CD4-positive, CD25-positive, alpha-beta regulatory T cell (primary cell): ENCODE data around the gene ODC1. TPM values are rescaled to one million over a fixed set of nuclear protein-coding genes. Genes with fewer than 3 reads are reported as not detected.

ENCODE experiments used
- ATAC-seq, 2 donors: fragments of 150-1000 bp; cut with Tn5 transposase; one replicate each; pipeline ENCODE4 v1.10.0; 2021; ENCODE audit warnings: low read depth in 2 of 2, moderate number of reproducible peaks in 2 of 2, moderate library complexity in 1 of 2
- DNase-seq, 3 donors: peaks; one replicate each; pipeline versions ENCODE4 v3.0.0 to v3.0.0-alpha.2; 2012 to 2022; ENCODE audit warnings: mixed read lengths in 1 of 3
- H3K27ac ChIP-seq: one replicate; pipeline ENCODE4 v1.7.0; 2013; ENCODE audit warnings: mild to moderate bottlenecking, low read length; ENCODE audit not compliant: insufficient read depth, poor library complexity, severe bottlenecking
- H3K27me3 ChIP-seq: one replicate; pipeline ENCODE4 v1.7.0; 2013; ENCODE audit warnings: low read length; ENCODE audit not compliant: control insufficient read depth, insufficient read depth
- H3K36me3 ChIP-seq: one replicate; pipeline ENCODE4 v1.7.0; 2013; ENCODE audit warnings: mild to moderate bottlenecking, low read length, moderate library complexity; ENCODE audit not compliant: control insufficient read depth, insufficient read depth
- H3K4me1 ChIP-seq: 2 replicates; pipeline ENCODE4 v1.7.0; 2013; ENCODE audit warnings: mild to moderate bottlenecking, low read length; ENCODE audit not compliant: insufficient read depth, control insufficient read depth, poor library complexity, severe bottlenecking
- H3K4me3 ChIP-seq: one replicate; pipeline ENCODE4 v1.7.0; 2013; ENCODE audit warnings: low read depth, mild to moderate bottlenecking, low read length, moderate library complexity
- H3K9me3 ChIP-seq, 2 experiments: 1 replicate in 1 of 2; 2 replicates in 1 of 2; pipeline ENCODE4 v1.7.0; 2013; ENCODE audit warnings: low read length in 2 of 2, mild to moderate bottlenecking in 1 of 2, moderate library complexity in 1 of 2; ENCODE audit not compliant: control insufficient read depth in 2 of 2
- H3K27ac Mint-ChIP-seq, 3 donors: one replicate each; pipeline ENCODE4 v1.8.0; 2020 to 2022; ENCODE audit warnings: mild to moderate bottlenecking in 3 of 3, mixed read lengths in 3 of 3, moderate library complexity in 2 of 3
- H3K27me3 Mint-ChIP-seq: one replicate; pipeline ENCODE4 v1.8.0; 2022; ENCODE audit warnings: mild to moderate bottlenecking, mixed read lengths
- H3K36me3 Mint-ChIP-seq: one replicate; pipeline ENCODE4 v1.8.0; 2020; ENCODE audit warnings: mixed read lengths
- H3K4me1 Mint-ChIP-seq, 4 donors: one replicate each; pipeline ENCODE4 v1.8.0; 2020 to 2022; ENCODE audit warnings: mixed read lengths in 4 of 4, mild to moderate bottlenecking in 1 of 4
- H3K4me3 Mint-ChIP-seq, 4 donors: one replicate each; pipeline ENCODE4 v1.8.0; 2020 to 2022; ENCODE audit warnings: mild to moderate bottlenecking in 4 of 4, mixed read lengths in 4 of 4, moderate library complexity in 3 of 4
- H3K9me3 Mint-ChIP-seq, 7 donors: one replicate each; pipeline ENCODE4 v1.8.0; 2020 to 2022; ENCODE audit warnings: mixed read lengths in 7 of 7, mild to moderate bottlenecking in 3 of 7, moderate library complexity in 2 of 7
- polyA plus RNA-seq, 4 donors: library from polyadenylated mRNA; unstranded; fragments of 300-500 nt; fragmentation: Illumina TruSeq; gene quantifications; one replicate each; pipeline ENCODE4 v1.2.3, GENCODE V29; 2021
- total RNA-seq: library from RNA; stranded (reverse); gene quantifications from one replicate; pipeline ENCODE4 v1.2.3, GENCODE V29; 2022

Gene ODC1
- total and polyA plus RNA-seq, 5 donors from 2014 or later, result 74.1 to 113 (median 102) TPM

GRCh38 chr2:10407841-10408648, 40.1 kb downstream of the ODC1 start:
- DNase-seq, result peak; percentile 21 to 76 (median 29)
- no peaks in the 10 kb centered on the region for H3K27me3 Mint-ChIP-seq
- peaks cover 10 to 39% (median 28%) of the 10 kb centered on the region in 4 donors for H3K4me1 Mint-ChIP-seq
- no peaks in the 10 kb centered on the region for H3K9me3 ChIP-seq
- peaks cover 16% of the 10 kb centered on the region for H3K36me3 ChIP-seq
- peak overlapping the region; percentile 60 for H3K27ac ChIP-seq
- peak overlapping the region; percentile 87 for H3K4me3 ChIP-seq
- peak overlapping the region; percentile 3 to 92 (median 86) for H3K4me3 Mint-ChIP-seq
- H3K4me1 ChIP-seq, result peaks cover 30% of the 10 kb centered on the region
- peak overlapping the region; percentile 76 to 93 (median 89) for H3K27ac Mint-ChIP-seq
- no peaks in the 10 kb centered on the region for H3K27me3 ChIP-seq
- peak; percentile 67 to 75 for ATAC-seq
- peaks cover 5% of the 10 kb centered on the region for H3K36me3 Mint-ChIP-seq
- H3K9me3 Mint-ChIP-seq, result no peaks in the 10 kb centered on the region

DNA sequence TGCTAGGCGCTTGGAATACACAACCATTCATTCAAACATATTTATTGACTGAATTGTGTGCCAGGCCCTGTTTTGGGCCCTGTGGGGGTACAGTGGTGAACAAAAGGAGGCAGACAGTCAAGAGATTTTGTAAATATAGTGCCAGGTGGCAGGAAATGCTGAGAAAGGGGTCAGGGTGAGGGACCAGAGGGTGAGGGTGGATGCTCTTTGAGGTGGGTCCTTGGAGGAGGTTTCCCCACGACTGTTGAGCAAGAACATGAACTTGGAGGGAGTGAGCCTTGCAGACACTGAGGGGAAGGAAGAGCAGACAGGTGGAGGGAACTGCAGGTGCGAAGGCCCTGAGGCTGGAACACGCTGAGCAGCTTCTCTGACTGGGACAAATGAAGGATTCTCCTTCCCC, 40.7 kb downstream of the ODC1 start:
- peak overlapping the region; percentile 76 to 93 (median 89) for H3K27ac Mint-ChIP-seq
- peaks cover 9% of the 10 kb centered on the region for H3K36me3 Mint-ChIP-seq
- no peaks in the 10 kb centered on the region for H3K27me3 ChIP-seq
- H3K27ac ChIP-seq, result peak overlapping the region; percentile 60
- no peaks in the 10 kb centered on the region for H3K27me3 Mint-ChIP-seq
- no peak for ATAC-seq
- peaks cover 30% of the 10 kb centered on the region for H3K4me1 ChIP-seq
- H3K4me3 ChIP-seq, result peak overlapping the region; percentile 87
- H3K4me3 Mint-ChIP-seq, result peak overlapping the region; percentile 3 to 92 (median 86)
- peaks cover 10 to 44% (median 29%) of the 10 kb centered on the region in 4 donors for H3K4me1 Mint-ChIP-seq
- peaks cover 16% of the 10 kb centered on the region for H3K36me3 ChIP-seq
- peak in 1 of 3 donors; percentile 26 for DNase-seq
- no peaks in the 10 kb centered on the region for H3K9me3 ChIP-seq
- no peaks in the 10 kb centered on the region for H3K9me3 Mint-ChIP-seq

GRCh38 chr2:10406491-10407188, 41.5 kb downstream of the ODC1 start:
- peaks cover 32% of the 10 kb centered on the region for H3K4me1 ChIP-seq

DNA sequence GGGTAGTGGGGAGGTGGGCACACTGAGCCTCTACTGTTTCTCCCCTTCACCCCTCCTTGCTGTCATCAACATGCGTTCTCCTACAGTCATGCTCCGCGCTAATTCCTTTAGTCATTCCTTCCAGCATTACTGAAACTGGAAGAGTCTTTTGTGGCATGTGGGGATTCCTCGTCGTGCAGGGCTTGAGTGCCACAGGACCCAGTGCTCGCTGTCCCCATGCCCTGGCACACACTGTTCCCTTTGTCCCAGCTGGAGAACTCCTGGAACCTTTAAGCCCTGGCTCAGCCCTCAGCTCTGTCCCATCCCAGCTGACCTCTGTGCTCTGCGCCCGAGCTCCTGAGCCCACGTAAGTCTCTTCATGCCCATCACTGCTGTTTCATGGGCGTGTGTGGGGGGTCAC, 42.1 kb downstream of the ODC1 start:
- no peaks in the 10 kb centered on the region for H3K27me3 Mint-ChIP-seq
- Histone ChIP-seq H3K9me3 (no peaks in the 10 kb centered on the region), H3K4me1 (peaks cover 38% of the 10 kb centered on the region), H3K36me3 (peaks cover 8% of the 10 kb centered on the region), H3K27me3 (no peaks in the 10 kb centered on the region), H3K27ac (no peak overlapping the region), H3K4me3 (no peak overlapping the region)
- H3K36me3 Mint-ChIP-seq, result peaks cover 13% of the 10 kb centered on the region
- H3K27ac Mint-ChIP-seq, result no peak overlapping the region
- DNase-seq (no peak), ATAC-seq (no peak)
- H3K4me3 Mint-ChIP-seq, result peak overlapping the region in 1 of 4 donors; percentile 24
- no peaks in the 10 kb centered on the region for H3K9me3 Mint-ChIP-seq
- H3K4me1 Mint-ChIP-seq, result peaks cover 10 to 56% (median 33%) of the 10 kb centered on the region in 4 donors

More at GRCh38 chr2:10406491-10407188, 41.5 kb downstream of the ODC1 start:
- Mint-ChIP-seq H3K9me3 (no peaks in the 10 kb centered on the region), H3K4me1 (peaks cover 10 to 51% (median 29%) of the 10 kb centered on the region in 4 donors), H3K27me3 (no peaks in the 10 kb centered on the region), H3K36me3 (peaks cover 9% of the 10 kb centered on the region), H3K27ac (peak overlapping the region in 2 of 3 donors; percentile 89 to 93), H3K4me3 (peak overlapping the region in 2 of 4 donors; percentile 3 to 8)
- H3K27me3 ChIP-seq, result no peaks in the 10 kb centered on the region
- no peak overlapping the region for H3K27ac ChIP-seq
- no peaks in the 10 kb centered on the region for H3K9me3 ChIP-seq
- no peak overlapping the region for H3K4me3 ChIP-seq
- no peak for ATAC-seq
- H3K36me3 ChIP-seq, result peaks cover 11% of the 10 kb centered on the region
- DNase-seq, result no peak

- Mint-ChIP-seq H3K36me3 (peaks cover 13% of the 10 kb centered on the region), H3K9me3 (no peaks in the 10 kb centered on the region), H3K27ac (no peak overlapping the region), H3K27me3 (no peaks in the 10 kb centered on the region), H3K4me1 (peaks cover 10 to 60% (median 35%) of the 10 kb centered on the region in 4 donors), H3K4me3 (no peak overlapping the region)
- H3K9me3 ChIP-seq, result no peaks in the 10 kb centered on the region
- H3K36me3 ChIP-seq, result peaks cover 8% of the 10 kb centered on the region
- ATAC-seq (no peak), DNase-seq (no peak)
- no peaks in the 10 kb centered on the region for H3K27me3 ChIP-seq
- H3K4me3 ChIP-seq, result no peak overlapping the region
- no peak overlapping the region for H3K27ac ChIP-seq
- H3K4me1 ChIP-seq, result peaks cover 43% of the 10 kb centered on the region
Observed at GRCh38 chr2:10405448-10405847, 42.7 kb downstream of the ODC1 start.

- Mint-ChIP-seq H3K9me3 (no peaks in the 10 kb centered on the region), H3K36me3 (peaks cover 13% of the 10 kb centered on the region), H3K4me3 (no peak overlapping the region), H3K4me1 (peaks cover 10 to 66% (median 36%) of the 10 kb centered on the region in 4 donors), H3K27ac (peak overlapping the region in 1 of 3 donors; percentile 15), H3K27me3 (no peaks in the 10 kb centered on the region)
- H3K36me3 ChIP-seq, result peaks cover 9% of the 10 kb centered on the region
- peaks cover 47% of the 10 kb centered on the region for H3K4me1 ChIP-seq
- DNase-seq, result no peak
- H3K27me3 ChIP-seq, result no peaks in the 10 kb centered on the region
- H3K4me3 ChIP-seq, result no peak overlapping the region
- no peak overlapping the region for H3K27ac ChIP-seq
- H3K9me3 ChIP-seq, result no peaks in the 10 kb centered on the region
- ATAC-seq, result no peak
Observed at GRCh38 chr2:10404324-10405143, 43.6 kb downstream of the ODC1 start.

GRCh38 chr2:10402653-10403215, 45.4 kb downstream of the ODC1 start:
- peaks cover 29% of the 10 kb centered on the region for H3K4me1 ChIP-seq
- Mint-ChIP-seq H3K4me3 (no peak overlapping the region), H3K27ac (peak overlapping the region in 2 of 3 donors; percentile 15 to 59), H3K27me3 (no peaks in the 10 kb centered on the region), H3K36me3 (peaks cover 17% of the 10 kb centered on the region), H3K9me3 (no peaks in the 10 kb centered on the region), H3K4me1 (peaks cover 5 to 49% (median 21%) of the 10 kb centered on the region in 4 donors)
- DNase-seq (no peak), ATAC-seq (no peak)
- H3K9me3 ChIP-seq, result no peaks in the 10 kb centered on the region
- H3K4me3 ChIP-seq, result no peak overlapping the region
- H3K36me3 ChIP-seq, result peaks cover 9% of the 10 kb centered on the region
- H3K27ac ChIP-seq, result no peak overlapping the region
- no peaks in the 10 kb centered on the region for H3K27me3 ChIP-seq
